Suprapubic skin (tissue), 4 donors: ENCODE measurements around the gene RECK. TPM values are rescaled to one million over a fixed set of nuclear protein-coding genes. Genes with fewer than 3 reads are reported as not detected.
"Not testable (repeated sequence)": the region's sequence is repeated elsewhere in the genome, so short reads cannot be mapped to it uniquely, and the experiment has no call there.

ENCODE experiments used
- DNase-seq, 2 donors: peaks; one replicate each; pipeline ENCODE4 v3.0.0-alpha.2; 2019; ENCODE audit warnings: low spot score in 2 of 2
- H3K27ac ChIP-seq: fragments of 200-600 bp; sonication (generic); one replicate; pipeline ENCODE4 v1.5.1; 2019
- H3K27me3 ChIP-seq: fragments of 200-600 bp; sonication (generic); one replicate; pipeline ENCODE4 v1.5.1; 2019
- H3K36me3 ChIP-seq: fragments of 200-600 bp; sonication (generic); one replicate; pipeline ENCODE4 v1.5.1; 2019
- H3K4me1 ChIP-seq: fragments of 200-600 bp; sonication (generic); one replicate; pipeline ENCODE4 v1.5.1; 2019
- H3K4me3 ChIP-seq: fragments of 200-600 bp; sonication (generic); one replicate; pipeline ENCODE4 v1.5.1; 2019; ENCODE audit warnings: mild to moderate bottlenecking
- H3K9me3 ChIP-seq: fragments of 200-600 bp; sonication (generic); one replicate; pipeline ENCODE4 v1.5.1; 2019
- EP300 ChIP-seq: sonication (generic); formaldehyde crosslinking; IDR thresholded peaks from one replicate; pipeline ENCODE4 v1.6.1; 2017; ENCODE audit warnings: antibody characterized with exemption
- POLR2A ChIP-seq, 2 donors: fragments of 450-650 bp; IDR thresholded peaks; one replicate each; pipeline ENCODE4 v1.6.1; 2017; ENCODE audit warnings: antibody characterized with exemption in 2 of 2, mild to moderate bottlenecking in 2 of 2, moderate library complexity in 2 of 2
- POLR2AphosphoS5 ChIP-seq, 3 donors: sonication (generic); formaldehyde crosslinking; IDR thresholded peaks; one replicate each; pipeline ENCODE4 v1.6.1; 2017; ENCODE audit warnings: antibody characterized with exemption in 3 of 3
- WGBS: methylation state at CpG from one replicate; pipeline ENCODE4 v1.1.5; 2018; 5-methylcytosine and 5-hydroxymethylcytosine counted together
- total RNA-seq, 4 donors: library from RNA; depleted of rRNA; stranded (reverse); fragments of >200 nt; gene quantifications; one replicate each; pipeline ENCODE4 v1.1.0, GENCODE V29; 2016
- TF ChIP-seq, protein P1 (sequence below), 2 donors: fragments of 200-600 bp in 1 of 2; fragments of 450-650 bp in 1 of 2; sonication (generic) in 1 of 2; IDR thresholded peaks; one replicate each; pipeline ENCODE4 v1.5.1; 2016 to 2019; ENCODE audit warnings: antibody characterized with exemption in 2 of 2, mild to moderate bottlenecking in 1 of 2, moderate library complexity in 1 of 2

Gene RECK
- total RNA-seq, 4 donors from 2014 or later, result 3.1 to 6.4 (median 4.0) TPM

DNA sequence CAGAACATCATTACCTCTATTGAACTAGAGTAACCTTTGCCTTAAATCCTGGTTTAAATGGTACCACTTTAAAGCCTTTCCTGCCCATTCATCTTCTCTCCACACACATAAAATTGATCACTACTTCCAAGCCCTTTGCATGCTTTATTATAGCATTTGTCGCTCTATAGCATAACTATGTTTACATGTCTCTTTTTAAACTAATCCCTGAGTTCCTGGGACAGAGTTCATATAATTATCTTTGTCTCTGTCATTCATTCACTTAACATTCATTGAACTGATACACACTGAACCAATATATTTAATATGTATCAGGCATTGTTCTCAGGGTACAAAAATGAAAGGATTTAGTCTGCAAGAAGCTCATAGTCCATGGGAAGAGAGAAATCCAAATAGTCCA lies 37.3 kb downstream of the RECK start:
- no peak overlapping the region for H3K27ac ChIP-seq

DNA sequence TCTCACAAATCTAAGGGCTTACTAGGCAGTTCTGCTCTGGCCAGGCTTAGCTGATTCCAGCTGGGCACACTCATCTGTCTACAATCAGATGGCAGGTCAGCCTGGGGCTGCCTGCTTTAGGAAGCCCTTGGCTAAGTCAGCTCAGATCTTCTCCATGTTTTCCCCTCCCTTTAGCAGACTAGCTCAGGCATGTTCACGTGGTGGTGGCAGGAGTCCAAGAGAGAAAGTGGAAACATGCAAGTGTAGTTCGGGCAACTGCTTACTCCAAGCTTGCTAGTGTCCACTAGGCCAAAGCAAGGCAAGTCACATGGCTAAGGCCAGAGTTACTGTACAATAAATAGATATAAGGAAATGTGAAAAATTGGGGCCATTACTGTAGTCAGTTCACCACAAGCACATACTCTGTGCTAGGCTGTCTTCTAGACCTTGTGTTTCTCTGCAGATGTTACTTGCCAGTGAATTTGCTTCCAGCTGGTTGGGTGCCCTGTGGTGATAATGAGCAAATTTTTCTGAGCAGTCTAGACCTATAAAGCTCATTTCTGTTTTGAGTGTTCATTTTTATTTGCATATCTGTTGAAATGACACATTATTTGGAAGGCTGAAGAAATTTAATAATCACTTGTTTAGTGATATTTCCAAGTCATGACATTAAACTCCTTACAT lies 38.3 kb downstream of the RECK start:
- Histone ChIP-seq H3K4me1 (peaks cover 18% of the 10 kb centered on the region), H3K27me3 (no peaks in the 10 kb centered on the region), H3K36me3 (no peaks in the 10 kb centered on the region), H3K27ac (no peak overlapping the region), H3K9me3 (no peaks in the 10 kb centered on the region), H3K4me3 (no peak overlapping the region)
- peak; percentile 87 to 90 for DNase-seq
- 27% methylated on average over 2 of the region's 2 CpGs for WGBS
- no peak for TF ChIP-seq EP300

More for the DNA sequence above, 37.3 kb downstream of the RECK start:
- TF ChIP-seq POLR2A (IDR thresholded peaks at IDR 0.05), result no peak
- no peak for TF ChIP-seq POLR2AphosphoS5 (IDR thresholded peaks at IDR 0.05)
- TF ChIP-seq EP300, result no peak
- TF ChIP-seq, protein P1, sequence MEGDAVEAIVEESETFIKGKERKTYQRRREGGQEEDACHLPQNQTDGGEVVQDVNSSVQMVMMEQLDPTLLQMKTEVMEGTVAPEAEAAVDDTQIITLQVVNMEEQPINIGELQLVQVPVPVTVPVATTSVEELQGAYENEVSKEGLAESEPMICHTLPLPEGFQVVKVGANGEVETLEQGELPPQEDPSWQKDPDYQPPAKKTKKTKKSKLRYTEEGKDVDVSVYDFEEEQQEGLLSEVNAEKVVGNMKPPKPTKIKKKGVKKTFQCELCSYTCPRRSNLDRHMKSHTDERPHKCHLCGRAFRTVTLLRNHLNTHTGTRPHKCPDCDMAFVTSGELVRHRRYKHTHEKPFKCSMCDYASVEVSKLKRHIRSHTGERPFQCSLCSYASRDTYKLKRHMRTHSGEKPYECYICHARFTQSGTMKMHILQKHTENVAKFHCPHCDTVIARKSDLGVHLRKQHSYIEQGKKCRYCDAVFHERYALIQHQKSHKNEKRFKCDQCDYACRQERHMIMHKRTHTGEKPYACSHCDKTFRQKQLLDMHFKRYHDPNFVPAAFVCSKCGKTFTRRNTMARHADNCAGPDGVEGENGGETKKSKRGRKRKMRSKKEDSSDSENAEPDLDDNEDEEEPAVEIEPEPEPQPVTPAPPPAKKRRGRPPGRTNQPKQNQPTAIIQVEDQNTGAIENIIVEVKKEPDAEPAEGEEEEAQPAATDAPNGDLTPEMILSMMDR (IDR thresholded peaks at IDR 0.05), result no peak
- H3K4me3 ChIP-seq, result no peak overlapping the region
- DNase-seq, result no peak
- peaks cover 18% of the 10 kb centered on the region for H3K4me1 ChIP-seq
- H3K9me3 ChIP-seq, result no peaks in the 10 kb centered on the region
- H3K36me3 ChIP-seq, result no peaks in the 10 kb centered on the region
- WGBS, result 98% methylated on average over 1 of the region's 1 CpG
- no peaks in the 10 kb centered on the region for H3K27me3 ChIP-seq

DNA sequence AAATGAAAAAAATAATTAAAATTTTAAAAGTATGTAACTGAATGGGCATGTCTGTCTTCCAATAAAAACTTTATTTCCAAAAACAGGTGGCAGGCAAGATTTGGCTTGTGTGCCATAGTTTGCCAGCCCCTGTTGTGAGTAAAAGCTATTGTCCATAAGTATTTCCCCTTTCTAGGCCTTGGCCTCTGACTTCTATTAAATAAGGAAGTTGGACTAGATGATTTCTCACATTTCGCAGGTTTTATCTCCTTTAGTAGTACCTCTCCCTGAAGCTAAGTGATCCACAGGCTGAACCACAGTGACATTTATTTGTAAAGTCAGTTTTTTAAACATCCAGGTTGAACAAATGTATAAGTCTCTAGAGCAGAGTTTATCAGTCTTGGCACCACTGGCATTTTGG lies 41.3 kb downstream of the RECK start:
- Histone ChIP-seq H3K9me3 (no peaks in the 10 kb centered on the region), H3K4me1 (peaks cover 18% of the 10 kb centered on the region), H3K27me3 (no peaks in the 10 kb centered on the region), H3K36me3 (no peaks in the 10 kb centered on the region), H3K4me3 (no peak overlapping the region), H3K27ac (no peak overlapping the region)
- TF ChIP-seq POLR2AphosphoS5 (IDR thresholded peaks at IDR 0.05), result no peak
- no peak for TF ChIP-seq POLR2A (IDR thresholded peaks at IDR 0.05)
- TF ChIP-seq, protein P1 (IDR thresholded peaks at IDR 0.05), result no peak
- TF ChIP-seq EP300, result no peak
- no peak for DNase-seq
- WGBS, result 92% methylated on average over 1 of the region's 1 CpG

DNA sequence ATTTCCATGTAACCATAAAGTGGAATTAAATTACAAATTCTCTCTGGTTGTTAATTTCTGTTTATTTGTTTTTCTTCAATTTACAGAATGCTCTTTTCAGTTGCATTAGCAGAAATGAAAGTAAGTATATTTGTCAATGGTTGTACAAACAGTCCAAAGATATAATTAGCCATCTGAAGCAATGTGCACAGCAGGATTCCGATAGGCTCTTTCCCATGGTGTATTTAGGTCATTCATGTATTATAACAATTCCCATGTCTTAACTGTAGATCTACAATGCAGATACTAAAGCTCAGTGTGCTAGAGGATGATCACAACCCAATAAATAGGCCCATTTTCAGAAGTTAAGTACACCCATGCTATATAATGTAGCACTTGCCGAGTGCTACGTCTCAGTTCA lies 43.8 kb downstream of the RECK start:
- TF ChIP-seq, protein P1 (IDR thresholded peaks at IDR 0.05), result no peak
- TF ChIP-seq POLR2AphosphoS5 (IDR thresholded peaks at IDR 0.05), result no peak
- no peak for TF ChIP-seq EP300
- TF ChIP-seq POLR2A (IDR thresholded peaks at IDR 0.05), result no peak
- H3K36me3 ChIP-seq, result peaks cover 3% of the 10 kb centered on the region
- 88% methylated on average over 3 of the region's 3 CpGs for WGBS
- no peaks in the 10 kb centered on the region for H3K9me3 ChIP-seq
- H3K4me1 ChIP-seq, result no peaks in the 10 kb centered on the region
- no peak for DNase-seq
- H3K27ac ChIP-seq, result no peak overlapping the region
- no peaks in the 10 kb centered on the region for H3K27me3 ChIP-seq
- no peak overlapping the region for H3K4me3 ChIP-seq

DNA sequence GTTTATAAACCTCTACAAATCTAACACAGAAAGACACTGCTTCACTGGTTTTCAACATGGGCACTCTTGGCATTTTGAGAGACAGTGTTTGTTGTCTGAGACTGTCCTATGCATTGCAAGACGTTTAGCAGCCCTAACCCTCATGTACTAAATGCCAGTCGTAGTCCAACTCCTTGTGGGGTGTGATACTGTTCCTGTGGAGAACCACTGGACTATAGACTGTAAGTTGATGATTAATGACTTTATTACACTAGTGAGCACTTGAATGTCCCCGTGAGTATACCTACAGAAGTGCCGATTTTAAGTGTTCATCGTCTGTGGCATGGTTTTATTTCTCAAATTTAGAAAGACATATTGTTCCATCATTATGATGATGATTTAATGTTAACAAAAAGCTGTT lies 46.2 kb downstream of the RECK start:
- no peak for TF ChIP-seq EP300
- no peak for TF ChIP-seq POLR2A (IDR thresholded peaks at IDR 0.05)
- no peak for TF ChIP-seq POLR2AphosphoS5 (IDR thresholded peaks at IDR 0.05)
- TF ChIP-seq, protein P1 (IDR thresholded peaks at IDR 0.05), result no peak
- H3K4me1 ChIP-seq, result no peaks in the 10 kb centered on the region
- H3K27ac ChIP-seq, result no peak overlapping the region
- no peaks in the 10 kb centered on the region for H3K9me3 ChIP-seq
- H3K27me3 ChIP-seq, result no peaks in the 10 kb centered on the region
- H3K4me3 ChIP-seq, result no peak overlapping the region
- H3K36me3 ChIP-seq, result peaks cover 3% of the 10 kb centered on the region
- WGBS, result 84% methylated on average over 5 of the region's 5 CpGs
- no peak for DNase-seq

DNA sequence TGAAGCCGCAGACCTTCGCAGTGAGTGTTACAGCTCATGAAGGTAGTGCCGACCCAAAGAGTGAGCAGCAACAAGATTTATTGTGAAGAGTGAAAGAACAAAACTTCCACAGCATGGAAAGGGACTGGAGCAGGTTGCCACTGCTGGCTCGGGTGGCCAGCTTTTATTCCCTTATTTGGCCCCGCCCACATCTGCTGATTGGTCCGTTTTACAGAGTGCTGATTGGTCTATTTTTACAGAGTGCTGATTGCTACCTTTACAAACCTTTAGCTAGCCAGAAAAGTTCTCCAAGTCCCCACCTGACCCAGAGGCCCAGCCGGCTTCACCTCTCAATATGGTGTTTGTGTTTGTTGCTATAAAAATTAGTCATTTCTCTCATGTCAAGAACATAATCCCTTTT lies 49.7 kb downstream of the RECK start:
- DNase-seq, result no peak
- peaks cover 3% of the 10 kb centered on the region for H3K36me3 ChIP-seq
- WGBS, result 93% methylated on average over 7 of the region's 7 CpGs
- H3K27me3 ChIP-seq, result no peaks in the 10 kb centered on the region
- no peaks in the 10 kb centered on the region for H3K4me1 ChIP-seq
- no peak overlapping the region for H3K27ac ChIP-seq
- H3K4me3 ChIP-seq, result no peak overlapping the region
- H3K9me3 ChIP-seq, result no peaks in the 10 kb centered on the region
- TF ChIP-seq POLR2AphosphoS5 (IDR thresholded peaks at IDR 0.05), result no peak
- TF ChIP-seq EP300, result no peak
- TF ChIP-seq, protein P1 (IDR thresholded peaks at IDR 0.05), result no peak
- no peak for TF ChIP-seq POLR2A (IDR thresholded peaks at IDR 0.05)

DNA sequence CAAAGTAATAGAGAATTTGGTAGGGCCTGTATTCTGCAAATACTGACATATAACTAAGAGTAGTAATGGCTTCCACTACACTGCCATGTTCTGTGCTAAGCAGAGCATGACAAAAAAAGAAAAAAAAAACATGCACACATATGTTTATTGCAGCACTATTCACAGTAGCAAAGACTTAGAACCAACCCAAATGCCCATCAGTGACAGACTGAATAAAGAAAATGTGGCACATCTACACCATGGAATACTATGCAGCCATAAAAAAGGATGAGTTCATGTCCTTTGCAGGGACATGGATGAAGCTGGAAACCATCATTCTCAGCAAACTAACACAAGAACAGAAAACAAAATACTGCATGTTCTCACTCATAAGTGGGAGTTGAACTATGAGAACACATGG lies 50.3 kb downstream of the RECK start:
- not testable (repeated sequence) for H3K4me3 ChIP-seq, H3K9me3 ChIP-seq, H3K27me3 ChIP-seq, H3K27ac ChIP-seq, DNase-seq, H3K4me1 ChIP-seq, H3K36me3 ChIP-seq
